Measurements from ENCODE around the gene NPC1L1. TPM values are rescaled to one million over a fixed set of nuclear protein-coding genes. Genes with fewer than 3 reads are reported as not detected.
"Not testable (repeated sequence)": the region's sequence is repeated elsewhere in the genome, so short reads cannot be mapped to it uniquely, and the experiment has no call there.

The NPC1L1 gene
- total and polyA plus RNA-seq, 4 donors = 0.01 to 0.48 (median 0.03) TPM

DNA sequence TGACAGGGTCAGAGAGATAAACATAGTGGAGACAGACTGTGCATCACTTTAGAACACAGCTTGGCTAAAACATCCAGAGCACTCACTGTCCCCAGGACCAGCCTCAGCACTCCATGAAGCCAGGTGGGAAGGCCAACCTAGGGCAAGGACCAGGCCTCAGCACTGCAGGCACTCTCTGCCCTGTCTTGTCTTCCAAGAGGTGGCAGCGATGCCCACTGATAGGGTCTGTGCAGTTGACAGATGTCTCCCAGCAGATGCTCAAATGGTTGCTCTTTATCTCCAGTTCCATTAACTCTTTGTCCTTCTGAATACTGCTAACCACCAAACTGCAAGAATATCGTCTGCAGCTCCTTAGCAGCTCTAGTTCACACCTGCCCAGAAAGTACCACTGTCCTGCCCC is 23.5 kb upstream of the NPC1L1 start:
- Histone ChIP-seq H3K9me3 (ENCODE audit: control insufficient read depth in 4 of 4, insufficient read depth in 3 of 4, low read length in 3 of 4) (no peaks in the 10 kb centered on the region), H3K4me1 (ENCODE audit: control insufficient read depth in 5 of 5, insufficient read depth in 5 of 5, low read length in 5 of 5) (no peaks in the 10 kb centered on the region), H3K9ac (ENCODE audit: insufficient read depth in 1 of 2, low read length in 2 of 2) (no peak overlapping the region), H3K36me3 (ENCODE audit: control insufficient read depth in 4 of 4, insufficient read depth in 4 of 4, low read length in 4 of 4) (peaks cover 18 to 51% (median 35%) of the 10 kb centered on the region in 4 donors), H3K4me3 (no peak overlapping the region), H3K27ac (ENCODE audit: low read depth in 1 of 2, low read length in 1 of 2) (no peak overlapping the region), H3K27me3 (ENCODE audit: control insufficient read depth in 3 of 3, insufficient read depth in 3 of 3, low read length in 2 of 3) (no peaks in the 10 kb centered on the region)
- no peak for DNase-seq
- WGBS, 2 donors = 91 to 96% methylated on average over 2 of the region's 2 CpGs
- no peak for ATAC-seq (ENCODE audit: insufficient read depth, low FRiP score)
- no peak for TF ChIP-seq CTCF (IDR thresholded peaks at IDR 0.05; ENCODE audit: control extremely low read depth, extremely low read depth)

GRCh38 chr7:44563171-44563679 is 22.1 kb upstream of the NPC1L1 start:
- ATAC-seq (ENCODE audit: insufficient read depth, low FRiP score) (no peak), DNase-seq (no peak)
- TF ChIP-seq CTCF (IDR thresholded peaks at IDR 0.05; ENCODE audit: control extremely low read depth, extremely low read depth) = no peak
- Histone ChIP-seq H3K4me1 (ENCODE audit: control insufficient read depth in 5 of 5, insufficient read depth in 5 of 5, low read length in 5 of 5) (no peaks in the 10 kb centered on the region), H3K4me3 (no peak overlapping the region), H3K27me3 (ENCODE audit: control insufficient read depth in 3 of 3, insufficient read depth in 3 of 3, low read length in 2 of 3) (no peaks in the 10 kb centered on the region), H3K9me3 (ENCODE audit: control insufficient read depth in 4 of 4, insufficient read depth in 3 of 4, low read length in 3 of 4) (no peaks in the 10 kb centered on the region), H3K9ac (ENCODE audit: insufficient read depth in 1 of 2, low read length in 2 of 2) (no peak overlapping the region), H3K36me3 (ENCODE audit: control insufficient read depth in 4 of 4, insufficient read depth in 4 of 4, low read length in 4 of 4) (peaks cover 5 to 37% (median 23%) of the 10 kb centered on the region in 4 donors), H3K27ac (ENCODE audit: low read depth in 1 of 2, low read length in 1 of 2) (no peak overlapping the region)
- WGBS, 2 donors = 80 to 92% methylated on average over 3 of the region's 3 CpGs

GRCh38 chr7:44562622-44562962 is 21.5 kb upstream of the NPC1L1 start:
- H3K27ac ChIP-seq (ENCODE audit: low read depth in 1 of 2, low read length in 1 of 2); DNase-seq; H3K4me3 ChIP-seq; H3K4me1 ChIP-seq (ENCODE audit: control insufficient read depth in 5 of 5, insufficient read depth in 5 of 5, low read length in 5 of 5); H3K27me3 ChIP-seq (ENCODE audit: control insufficient read depth in 3 of 3, insufficient read depth in 3 of 3, low read length in 2 of 3); H3K9ac ChIP-seq (ENCODE audit: insufficient read depth in 1 of 2, low read length in 2 of 2); H3K9me3 ChIP-seq (ENCODE audit: control insufficient read depth in 4 of 4, insufficient read depth in 3 of 4, low read length in 3 of 4); ATAC-seq (ENCODE audit: insufficient read depth, low FRiP score): not testable (repeated sequence)
- 94 to 95% methylated on average over 8 of the region's 8 CpGs for WGBS, 2 donors
- H3K36me3 ChIP-seq (ENCODE audit: control insufficient read depth in 4 of 4, insufficient read depth in 4 of 4, low read length in 4 of 4) = peaks cover 0 to 31% (median 18%) of the 10 kb centered on the region in 4 donors

GRCh38 chr7:44561962-44562621 is 21.0 kb upstream of the NPC1L1 start:
- Histone ChIP-seq H3K9ac (ENCODE audit: insufficient read depth in 1 of 2, low read length in 2 of 2) (no peak overlapping the region), H3K36me3 (ENCODE audit: control insufficient read depth in 4 of 4, insufficient read depth in 4 of 4, low read length in 4 of 4) (peaks cover 0 to 26% (median 13%) of the 10 kb centered on the region in 4 donors), H3K27ac (ENCODE audit: low read depth in 1 of 2, low read length in 1 of 2) (no peak overlapping the region), H3K4me1 (ENCODE audit: control insufficient read depth in 5 of 5, insufficient read depth in 5 of 5, low read length in 5 of 5) (no peaks in the 10 kb centered on the region), H3K4me3 (no peak overlapping the region), H3K9me3 (ENCODE audit: control insufficient read depth in 4 of 4, insufficient read depth in 3 of 4, low read length in 3 of 4) (no peaks in the 10 kb centered on the region), H3K27me3 (ENCODE audit: control insufficient read depth in 3 of 3, insufficient read depth in 3 of 3, low read length in 2 of 3) (no peaks in the 10 kb centered on the region)
- DNase-seq (no peak), ATAC-seq (ENCODE audit: insufficient read depth, low FRiP score) (no peak)
- no peak for TF ChIP-seq CTCF (IDR thresholded peaks at IDR 0.05; ENCODE audit: control extremely low read depth, extremely low read depth)
- 91 to 93% methylated on average over 7 of the region's 7 CpGs for WGBS, 2 donors
